ENCODE results near the gene SLC39A11.
"Not testable (repeated sequence)": the region's sequence is repeated elsewhere in the genome, so short reads cannot be mapped to it uniquely, and the experiment has no call there.

SLC39A11 gene

DNA sequence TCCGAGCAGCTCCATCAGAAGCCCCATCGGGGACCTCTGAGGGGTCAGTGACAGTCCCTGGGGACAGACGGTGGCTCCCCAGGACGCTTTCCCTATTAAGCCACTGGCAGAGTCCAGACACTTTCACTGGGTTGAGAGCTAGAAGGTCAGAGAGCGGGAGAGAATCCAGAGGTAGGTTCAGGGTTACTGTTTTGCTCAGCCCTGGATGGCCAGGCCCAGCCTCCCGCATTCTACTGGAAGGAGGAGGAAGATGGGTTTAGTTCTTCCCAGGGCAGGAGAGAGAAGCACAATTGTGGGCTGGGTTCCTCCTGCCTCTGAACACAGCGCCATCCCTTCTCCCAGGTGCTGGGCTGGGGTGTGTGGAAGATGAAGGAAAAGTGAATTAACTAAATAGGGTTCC is 452.8 kb downstream of the SLC39A11 start:
- DNase-seq: no peak

DNA sequence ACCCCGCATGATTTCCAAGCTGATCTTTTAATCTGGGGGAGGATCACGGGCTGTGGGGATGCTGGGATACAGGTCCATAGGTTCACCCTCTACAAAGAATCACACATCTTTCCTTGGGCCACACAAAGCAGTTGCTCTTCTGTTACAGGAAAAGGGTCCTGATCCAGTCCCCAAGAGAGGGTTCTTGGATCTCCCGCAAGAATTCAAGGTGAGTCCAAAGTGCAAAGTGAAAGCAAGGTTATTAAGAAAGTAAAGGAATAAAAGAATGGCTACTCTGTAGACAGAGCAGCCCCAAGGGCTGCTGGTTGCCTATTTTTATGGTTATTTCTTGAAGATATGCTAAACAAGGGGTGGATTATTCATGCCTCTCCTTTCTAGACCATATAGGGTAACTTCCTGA is 453.6 kb downstream of the SLC39A11 start:
- not testable (repeated sequence) for DNase-seq

- no peak for DNase-seq
Observed at GRCh38 chr17:72635034-72635635, 457.4 kb downstream of the SLC39A11 start.

GRCh38 chr17:72634621-72635020 is 457.9 kb downstream of the SLC39A11 start:
- DNase-seq: no peak

- no peak for DNase-seq
Observed at GRCh38 chr17:72631949-72632684, 460.4 kb downstream of the SLC39A11 start.

GRCh38 chr17:72631568-72631948 is 460.9 kb downstream of the SLC39A11 start:
- no peak for DNase-seq

- DNase-seq: no peak
Observed at GRCh38 chr17:72624652-72625051, 467.8 kb downstream of the SLC39A11 start.

DNA sequence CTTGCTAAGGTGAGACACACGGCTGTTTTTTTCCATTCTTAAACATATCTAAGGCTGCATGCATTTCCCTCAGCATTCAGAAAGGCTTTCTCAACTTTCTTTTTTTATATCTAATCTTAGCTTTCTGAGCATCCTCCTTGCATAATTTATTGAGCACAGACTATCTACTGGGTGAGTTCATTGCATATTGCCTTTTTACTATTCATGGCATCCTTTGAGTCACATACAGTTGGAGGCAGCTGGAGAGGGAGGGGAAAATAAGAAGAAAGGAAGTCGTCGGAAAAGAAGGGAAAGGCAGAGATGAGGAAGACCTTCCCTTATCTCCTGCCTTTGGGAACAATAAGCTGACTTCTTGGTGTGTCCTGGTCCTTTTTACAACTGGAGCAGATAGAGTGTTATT is 468.3 kb downstream of the SLC39A11 start:
- DNase-seq: no peak

GRCh38 chr17:72622661-72623433 is 469.6 kb downstream of the SLC39A11 start:
- no peak for DNase-seq

DNA sequence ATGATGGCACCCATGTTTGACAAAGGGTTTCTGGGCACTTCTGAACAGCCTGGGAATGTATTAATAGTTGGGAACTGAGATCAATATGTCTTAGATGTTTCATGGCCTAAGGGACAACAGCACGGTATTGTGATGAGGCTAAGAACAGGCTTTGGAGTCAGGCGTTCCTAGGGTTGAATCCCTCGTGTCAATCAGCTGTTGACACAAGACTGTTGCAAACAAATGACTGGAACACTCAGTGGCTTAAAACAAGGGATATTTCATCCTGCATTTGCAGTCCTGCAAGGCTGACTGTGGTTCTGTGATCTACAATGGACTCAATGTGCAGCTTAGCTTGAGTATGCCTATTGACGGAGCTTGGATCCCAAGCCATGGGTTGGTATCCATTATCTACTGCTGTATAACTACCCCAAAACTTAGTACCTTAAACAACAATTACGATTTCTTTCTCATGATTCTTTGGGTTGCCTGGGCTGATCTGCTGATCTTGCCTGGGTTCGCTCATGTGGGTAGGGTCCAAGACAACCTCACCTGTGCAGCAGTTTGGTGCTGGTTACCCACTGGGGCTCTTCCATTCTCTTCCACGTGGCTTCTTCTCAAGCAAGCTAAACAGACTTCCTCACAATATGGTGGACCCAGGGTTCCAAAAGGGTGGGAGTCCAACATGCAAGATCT is 472.4 kb downstream of the SLC39A11 start:
- no peak for DNase-seq

DNA sequence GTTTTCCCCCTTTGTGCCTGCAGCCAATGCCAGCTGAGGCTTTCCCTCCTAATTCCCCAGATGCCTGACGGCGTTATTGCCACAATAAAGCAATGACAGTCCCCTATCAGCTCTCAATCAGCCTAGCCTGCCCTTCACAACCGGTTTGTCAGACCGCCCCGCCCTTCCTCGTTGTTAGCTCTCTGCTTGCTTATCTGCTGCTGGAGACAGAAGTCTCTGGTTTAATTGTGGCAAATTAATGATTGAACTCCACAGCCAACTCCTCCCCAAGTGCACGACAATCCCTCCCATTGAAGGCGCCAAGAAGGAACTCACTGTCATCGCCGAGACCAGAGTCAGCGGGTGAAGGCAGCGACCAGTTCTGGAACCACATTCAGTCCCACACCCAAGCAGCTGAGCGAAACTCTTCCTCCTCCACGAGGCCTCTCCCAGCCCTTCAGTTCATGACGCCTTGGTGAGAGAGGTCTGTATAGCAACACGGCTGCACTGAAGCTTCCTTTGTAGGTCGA is 474.4 kb downstream of the SLC39A11 start:
- DNase-seq: no peak

DNA sequence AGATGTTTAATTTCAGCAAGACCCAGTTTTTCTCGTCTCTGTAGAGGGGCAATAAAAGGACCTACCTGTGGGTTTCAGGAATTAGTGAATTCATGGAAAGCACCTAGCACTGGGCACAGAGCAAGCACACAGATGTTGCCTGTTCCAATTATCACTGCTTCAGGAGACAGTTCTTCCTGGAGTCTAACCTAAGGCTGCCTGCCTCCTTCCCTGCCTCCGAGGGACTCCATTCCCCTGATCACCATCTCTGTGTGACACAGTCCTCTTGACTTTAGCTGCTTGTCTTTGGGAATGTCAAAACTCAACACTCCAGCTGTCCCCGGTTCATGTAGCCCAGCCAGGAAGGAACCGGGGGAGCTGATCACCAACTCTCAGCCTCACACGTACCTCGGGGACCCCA is 474.9 kb downstream of the SLC39A11 start:
- DNase-seq: no peak

- no peak for DNase-seq
Observed at GRCh38 chr17:72616447-72616846, 476.0 kb downstream of the SLC39A11 start.

DNA sequence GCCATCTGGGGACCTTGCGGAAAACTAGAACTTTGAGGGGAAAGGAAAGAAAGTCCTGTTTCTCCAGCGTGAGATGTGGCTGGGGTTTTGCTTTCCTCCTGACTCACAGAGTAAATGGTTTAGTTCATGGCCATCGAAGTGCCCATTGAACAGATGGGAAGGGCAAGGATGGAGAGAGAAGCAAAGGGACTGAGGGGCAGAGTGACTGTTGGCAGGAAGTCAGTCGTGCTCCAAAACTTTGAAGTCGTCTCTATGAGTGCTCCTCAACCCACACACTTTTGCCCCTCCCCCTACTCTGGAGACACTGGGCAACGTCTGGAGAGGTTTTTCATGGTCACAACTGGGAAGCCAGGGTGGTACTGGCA is 476.9 kb downstream of the SLC39A11 start:
- DNase-seq: no peak

GRCh38 chr17:72614871-72615626 is 477.4 kb downstream of the SLC39A11 start:
- DNase-seq: no peak

DNA sequence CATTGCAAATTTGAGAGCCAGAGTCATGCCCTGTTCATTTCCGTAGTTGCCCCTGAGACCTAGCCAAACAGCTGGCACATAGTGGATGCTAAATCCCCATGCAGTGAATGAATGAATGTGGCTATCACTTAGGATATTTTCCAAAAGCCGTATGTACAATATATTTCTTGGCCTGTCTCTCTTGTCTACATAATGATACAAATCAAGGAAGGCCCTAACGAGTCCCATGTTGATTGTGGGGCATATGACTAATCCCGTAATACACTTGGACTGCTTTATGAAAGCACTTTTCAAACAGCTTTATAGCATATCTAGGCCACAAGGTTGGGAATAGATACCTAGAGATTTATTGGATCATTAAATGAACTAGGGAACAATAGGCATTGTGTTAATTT is 478.0 kb downstream of the SLC39A11 start:
- DNase-seq: no peak

DNA sequence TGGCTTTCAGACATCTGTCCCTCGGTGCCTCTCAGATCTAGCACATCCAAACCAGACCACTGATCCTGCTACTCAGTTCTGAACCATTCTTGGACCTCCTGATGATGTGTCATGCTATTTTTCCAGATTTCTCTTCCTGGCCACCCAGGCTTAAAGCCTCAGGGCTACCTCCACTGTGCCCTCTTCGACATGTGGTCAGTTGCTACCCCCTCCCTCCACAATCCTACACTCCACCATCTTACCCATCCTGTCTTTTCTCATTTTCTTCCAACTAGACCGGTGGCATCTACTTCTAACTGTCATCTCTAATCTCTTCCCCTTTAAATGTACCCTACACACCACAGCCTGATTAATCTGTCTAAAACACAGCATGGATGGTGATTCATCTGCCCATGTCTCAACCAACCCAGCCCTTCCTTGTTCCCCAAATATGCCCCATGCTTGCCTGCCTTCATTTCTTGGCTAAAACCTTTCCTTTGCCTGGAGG is 478.6 kb downstream of the SLC39A11 start:
- DNase-seq: no peak

DNA sequence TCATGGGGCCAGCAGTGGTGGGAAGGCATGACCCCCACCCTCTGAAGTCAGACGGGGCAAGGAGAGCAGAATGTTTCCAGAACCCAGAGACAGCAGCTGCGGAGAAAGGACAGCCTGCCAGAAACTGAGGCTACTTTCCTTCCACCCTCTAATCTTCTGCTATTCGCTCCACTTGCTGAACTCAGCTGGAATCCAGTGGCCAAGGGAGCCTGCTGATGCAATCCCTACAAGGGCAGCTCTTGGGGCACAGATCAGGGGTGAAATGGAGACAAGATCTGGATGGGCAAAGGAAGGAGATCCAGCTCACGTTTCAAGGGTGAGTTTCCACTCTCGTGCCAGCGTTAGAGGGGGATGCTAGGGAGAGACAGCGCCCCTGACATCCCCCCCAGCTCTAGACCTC is 479.1 kb downstream of the SLC39A11 start:
- no peak for DNase-seq

GRCh38 chr17:72611172-72611571 is 481.3 kb downstream of the SLC39A11 start:
- DNase-seq: no peak

- no peak for DNase-seq
Observed at GRCh38 chr17:72609501-72609900, 483.0 kb downstream of the SLC39A11 start.

- DNase-seq: no peak
Observed at GRCh38 chr17:72608436-72608835, 484.1 kb downstream of the SLC39A11 start.

DNA sequence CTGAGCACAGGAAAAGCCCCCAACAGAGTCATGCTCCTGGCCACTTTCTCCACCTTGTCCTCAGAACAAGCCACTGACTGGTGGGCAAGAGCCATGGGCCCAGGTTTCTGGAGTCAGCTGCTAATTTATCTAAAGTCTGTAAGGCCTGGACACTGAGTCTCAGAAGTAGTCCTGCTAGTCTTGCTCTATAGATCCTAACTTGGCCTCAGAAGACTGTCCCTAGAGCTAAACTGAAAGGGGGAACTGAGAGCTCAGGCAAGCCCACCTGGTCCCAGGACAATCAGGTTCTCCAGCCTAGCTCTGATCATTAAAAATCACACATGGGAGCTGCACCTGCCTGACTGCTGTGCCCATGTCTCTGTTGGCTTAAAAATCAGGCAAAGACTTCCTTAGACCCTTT is 485.8 kb downstream of the SLC39A11 start:
- no peak for DNase-seq
